HG02870 (cell line): ENCODE data around the gene CCNQ.

Experiments used
- ATAC-seq: cut with Tn5 transposase; IDR thresholded peaks from one replicate; pipeline ENCODE4 v1.9.1; 2021; ENCODE audit warnings: mild to moderate bottlenecking, moderate library complexity; ENCODE audit not compliant: unreplicated experiment

CCNQ gene

DNA sequence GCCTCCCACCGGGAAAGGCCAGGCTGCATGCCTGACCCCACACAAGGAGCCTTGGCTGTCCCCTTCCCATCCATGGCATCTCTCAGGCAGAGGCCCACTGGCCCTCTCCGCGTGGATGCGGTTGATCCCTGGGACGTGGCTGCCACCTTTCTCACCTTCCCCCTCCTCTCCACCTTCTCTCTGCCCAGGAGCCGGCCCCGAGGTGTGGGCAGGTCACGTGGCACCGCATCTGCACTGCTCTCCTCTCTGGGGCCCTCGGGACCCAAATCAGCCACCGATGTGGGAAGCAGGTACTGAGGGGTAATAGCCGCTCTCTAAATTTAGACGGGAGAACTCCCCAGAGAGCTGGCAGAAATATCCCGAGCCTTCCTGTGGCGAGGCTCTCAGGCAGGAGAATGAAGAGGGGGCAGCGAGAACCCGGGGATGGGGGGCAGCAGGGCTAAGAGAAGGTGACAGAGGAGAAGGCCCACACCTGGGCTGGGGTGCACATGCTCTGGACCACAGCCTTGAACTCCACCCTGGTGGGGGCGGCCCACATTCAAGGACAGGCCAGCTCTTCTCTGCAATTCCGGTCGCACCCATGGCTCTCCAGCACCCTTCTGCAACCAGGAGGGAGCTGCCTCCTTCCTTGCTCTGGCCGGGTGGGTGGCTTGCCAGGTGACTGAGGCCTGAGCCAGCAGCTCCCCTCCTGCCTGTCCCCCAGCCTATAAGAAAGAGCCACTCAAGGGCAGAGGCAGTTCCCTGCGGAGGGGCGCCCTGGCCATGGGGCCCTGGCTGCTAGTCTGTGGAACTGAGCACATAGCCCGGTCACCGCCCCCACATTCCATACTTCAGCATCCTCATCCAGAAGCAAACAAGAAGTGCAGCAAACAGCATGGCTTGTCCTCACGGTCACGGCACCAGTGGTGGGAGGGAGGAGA is 38.4 kb upstream of the CCNQ start:
- no peak for ATAC-seq

- no peak for ATAC-seq
Measured at GRCh38 chrX:153636716-153637115, 37.8 kb upstream of the CCNQ start.

DNA sequence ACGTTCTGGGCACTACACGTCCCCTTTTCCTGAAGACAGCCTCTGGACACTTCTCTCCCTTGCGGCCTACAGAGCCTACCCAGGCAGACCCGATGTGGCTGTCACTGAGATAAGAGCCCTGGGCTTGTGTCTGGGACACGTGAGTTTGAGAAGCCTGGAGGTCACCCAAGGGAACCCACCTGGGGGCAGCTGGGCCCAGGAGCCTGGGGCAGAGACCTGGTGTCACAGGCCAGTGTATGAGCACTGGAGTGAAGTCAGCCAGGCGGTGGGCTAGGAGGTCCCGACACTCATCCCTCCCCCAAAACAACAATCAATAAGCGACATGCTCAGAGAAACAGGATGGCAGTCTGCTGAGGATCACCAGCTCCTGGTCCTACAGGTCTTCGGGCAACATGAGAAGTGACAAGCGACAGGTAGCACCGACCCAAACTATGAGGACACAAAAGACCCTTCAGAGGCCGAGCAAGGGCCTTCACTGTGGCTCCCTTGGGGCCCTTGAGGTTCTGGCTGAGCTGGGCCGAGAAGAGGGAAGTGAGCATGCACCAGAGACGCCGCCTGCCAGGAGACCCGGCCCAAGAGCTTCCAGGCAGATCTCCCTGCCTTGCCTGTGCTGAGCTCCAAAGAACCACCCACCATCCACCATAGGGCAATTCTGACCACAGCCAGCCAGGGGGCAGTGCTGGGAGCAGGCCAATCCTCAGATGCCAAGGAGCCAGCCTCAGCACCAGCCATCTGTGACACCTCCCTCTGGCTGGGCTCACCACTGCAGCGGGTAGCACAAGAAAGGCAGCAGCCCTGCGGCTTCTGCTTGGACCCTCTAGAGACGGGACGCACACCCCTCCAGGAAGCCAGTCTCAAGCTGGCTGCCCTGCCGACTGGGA is 37.1 kb upstream of the CCNQ start:
- ATAC-seq, result no peak

GRCh38 chrX:153635388-153635787 is 36.4 kb upstream of the CCNQ start:
- ATAC-seq, result no peak

GRCh38 chrX:153634832-153635231 is 35.9 kb upstream of the CCNQ start:
- ATAC-seq, result no peak

GRCh38 chrX:153634236-153634635 is 35.3 kb upstream of the CCNQ start:
- ATAC-seq, result no peak

DNA sequence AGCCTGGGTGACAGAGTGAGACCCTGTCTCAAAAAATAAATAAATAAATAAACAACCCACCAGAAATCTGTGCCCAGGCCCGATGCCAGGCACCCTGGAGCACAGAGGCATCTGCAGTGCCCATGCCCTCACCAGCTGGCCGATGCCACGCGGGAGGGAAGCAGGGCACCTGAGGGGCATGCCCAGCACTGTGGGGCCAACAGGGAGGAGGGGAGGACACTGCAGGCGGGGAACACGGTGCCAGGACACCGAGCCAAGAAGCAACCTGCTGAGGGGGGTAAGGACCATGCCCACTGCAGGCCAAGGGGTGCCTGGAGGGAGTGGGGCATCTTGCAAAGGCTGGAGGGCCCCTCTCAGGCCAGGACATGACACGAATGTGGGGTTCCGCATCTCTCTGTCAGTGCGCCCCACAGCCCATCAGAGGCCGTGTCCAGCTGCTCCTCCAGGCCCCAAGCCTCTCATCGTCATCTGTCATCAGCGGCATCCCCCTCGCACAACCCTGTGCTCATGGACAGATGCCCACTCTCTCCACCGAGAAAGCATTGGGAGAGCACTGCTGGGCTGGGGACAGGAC is 34.8 kb upstream of the CCNQ start:
- ATAC-seq, result no peak

GRCh38 chrX:153633048-153633447 is 34.1 kb upstream of the CCNQ start:
- ATAC-seq, result no peak

GRCh38 chrX:153632595-153632946 is 33.6 kb upstream of the CCNQ start:
- ATAC-seq, result no peak

- ATAC-seq, result no peak
Measured at GRCh38 chrX:153631907-153632594, 33.1 kb upstream of the CCNQ start.

DNA sequence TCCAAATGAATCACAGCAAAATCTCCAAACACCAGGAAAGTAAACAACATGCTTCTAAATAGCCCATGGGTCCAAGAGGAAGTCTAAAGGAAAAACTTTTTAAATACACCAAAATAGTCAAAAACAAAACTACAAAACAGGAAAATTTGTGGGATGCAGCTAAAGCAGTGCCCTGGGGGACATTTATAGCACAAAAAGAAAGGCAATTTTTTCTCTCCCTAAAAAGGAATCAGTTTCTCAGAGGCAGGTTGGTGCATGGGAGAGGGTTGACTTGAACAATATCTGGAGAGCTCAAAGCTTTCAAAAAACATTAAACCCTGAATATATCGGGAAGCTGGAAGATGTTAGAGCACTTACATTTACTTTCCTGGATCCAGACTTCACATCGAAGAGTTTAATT is 32.4 kb upstream of the CCNQ start:
- ATAC-seq, result no peak

DNA sequence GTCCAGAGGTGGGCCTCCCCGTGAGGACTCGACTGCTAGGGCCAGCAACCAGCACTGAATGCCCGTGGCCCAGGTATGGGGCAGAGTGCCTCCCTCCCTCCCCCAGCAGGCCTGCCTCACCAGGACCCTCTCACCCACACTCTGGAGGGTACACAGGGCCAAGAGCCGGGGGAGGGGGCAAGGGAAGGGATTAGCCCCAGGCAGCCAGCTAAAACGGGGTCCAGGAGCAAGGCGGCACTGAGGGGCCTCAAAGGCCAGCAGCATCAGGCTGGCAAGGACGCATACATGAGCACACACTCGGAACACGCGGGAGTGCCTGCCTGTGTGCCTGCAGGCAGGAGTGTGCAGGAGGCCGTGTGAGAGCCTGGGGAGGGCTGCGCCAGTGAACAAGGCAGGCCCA is 29.7 kb upstream of the CCNQ start:
- ATAC-seq, result no peak

GRCh38 chrX:153628129-153628528 is 29.2 kb upstream of the CCNQ start:
- ATAC-seq, result no peak

GRCh38 chrX:153627675-153628111 is 28.8 kb upstream of the CCNQ start:
- no peak for ATAC-seq

DNA sequence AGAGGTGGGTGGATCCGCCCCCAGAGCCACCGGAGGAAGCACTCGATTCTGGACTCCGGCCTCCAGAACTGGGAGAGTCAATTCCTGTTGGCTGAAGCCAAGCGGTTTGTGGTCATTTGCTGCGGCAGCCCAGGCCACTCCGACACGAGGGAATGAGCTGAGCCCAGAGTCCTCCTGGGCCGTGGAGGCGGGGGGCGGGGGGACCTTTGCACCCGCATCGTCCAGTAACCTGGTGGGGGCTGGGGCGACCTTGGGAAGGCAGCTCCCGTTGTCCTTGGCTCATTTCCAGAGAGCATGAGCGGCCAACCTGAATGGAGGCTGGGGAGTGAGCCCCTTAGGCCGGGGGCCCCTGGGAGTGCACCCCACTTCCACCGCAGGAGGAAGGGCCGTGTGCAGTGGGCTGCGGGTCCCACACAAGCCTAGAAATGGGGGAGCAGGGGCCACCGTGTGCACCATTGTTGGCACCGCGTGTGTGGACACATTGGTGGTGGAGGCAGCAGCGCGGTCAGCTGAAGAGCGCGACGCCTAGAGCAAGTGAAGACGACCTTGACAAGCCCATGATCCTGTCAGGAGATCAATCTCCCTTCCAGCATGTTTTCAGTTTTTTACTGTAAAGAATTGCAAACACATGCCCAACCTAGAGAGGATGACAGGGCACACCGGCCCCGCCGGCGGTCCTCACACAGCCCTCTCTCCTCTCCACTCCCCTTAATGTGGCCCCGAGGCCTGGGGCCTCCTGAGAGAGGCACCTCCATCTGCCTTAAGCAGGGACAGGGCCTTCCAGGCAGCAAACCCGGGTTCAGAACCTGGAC is 28.1 kb upstream of the CCNQ start:
- ATAC-seq, result no peak

DNA sequence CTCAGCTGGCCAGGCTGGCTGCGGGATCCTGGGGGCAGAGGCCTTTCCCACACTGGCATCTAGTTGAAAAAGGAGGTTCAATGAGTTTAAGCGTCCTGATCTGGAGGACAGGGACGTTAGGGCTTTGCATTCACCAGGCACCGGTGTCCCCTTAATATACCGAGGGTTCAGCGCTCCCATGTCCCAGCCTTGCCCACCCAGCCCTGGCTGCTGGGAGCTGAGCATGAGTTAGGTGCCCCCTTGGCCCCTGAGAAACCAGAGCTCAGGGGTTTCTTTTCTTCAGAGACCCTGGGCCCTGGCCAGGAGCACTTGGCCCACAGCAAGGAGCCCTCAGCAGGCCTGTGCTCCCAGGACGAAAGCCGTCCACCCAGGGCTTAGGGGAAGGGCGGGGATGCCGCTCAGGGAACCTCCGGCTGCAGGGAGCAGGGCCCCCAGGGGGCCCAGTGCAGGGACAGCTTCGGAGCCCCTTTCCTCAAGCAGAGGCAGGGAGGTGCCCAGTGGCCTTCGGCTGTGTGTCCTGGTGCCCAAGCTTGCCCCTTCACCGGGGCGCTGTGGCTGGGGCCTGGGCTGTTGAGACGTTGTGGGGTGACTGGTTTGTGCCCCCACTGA is 27.2 kb upstream of the CCNQ start:
- no peak for ATAC-seq

DNA sequence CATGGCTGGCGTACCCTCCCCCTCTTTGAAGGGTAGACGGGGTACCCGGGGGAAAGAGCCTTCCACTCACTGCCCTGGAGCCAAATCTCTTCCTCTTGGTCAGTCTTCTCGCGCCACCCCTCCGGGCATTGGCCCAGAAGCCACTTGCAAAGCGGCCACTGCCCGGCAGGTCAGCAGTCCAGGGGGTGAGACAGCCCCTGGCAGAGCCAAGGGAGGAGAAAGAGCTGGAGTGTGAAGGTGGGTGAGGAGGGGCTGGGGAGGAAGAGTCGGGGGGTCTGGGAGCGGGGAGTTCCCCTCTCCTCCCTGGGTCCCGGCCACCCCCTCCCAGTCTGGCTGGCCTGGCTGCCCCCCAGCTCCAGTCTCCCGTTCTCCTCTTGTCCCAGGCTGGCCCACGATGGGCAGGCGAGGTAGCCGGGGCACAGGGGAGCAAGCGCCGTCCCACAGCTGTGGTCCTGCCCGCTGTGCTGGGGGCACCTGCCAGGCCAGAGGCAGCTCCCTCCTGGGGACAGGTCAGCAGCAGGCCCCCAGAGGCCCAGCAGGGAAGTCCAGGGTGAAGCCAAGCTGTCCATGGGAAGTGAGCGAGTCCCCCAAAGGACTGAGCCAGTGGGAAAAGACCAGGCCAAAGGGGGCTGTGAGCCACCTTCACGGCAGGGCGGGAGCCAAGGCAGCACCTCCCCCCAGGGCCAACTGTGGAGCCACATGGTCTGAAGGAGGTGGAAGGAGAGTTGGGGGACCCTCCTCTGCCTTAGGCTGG is 26.5 kb upstream of the CCNQ start:
- ATAC-seq, result no peak

DNA sequence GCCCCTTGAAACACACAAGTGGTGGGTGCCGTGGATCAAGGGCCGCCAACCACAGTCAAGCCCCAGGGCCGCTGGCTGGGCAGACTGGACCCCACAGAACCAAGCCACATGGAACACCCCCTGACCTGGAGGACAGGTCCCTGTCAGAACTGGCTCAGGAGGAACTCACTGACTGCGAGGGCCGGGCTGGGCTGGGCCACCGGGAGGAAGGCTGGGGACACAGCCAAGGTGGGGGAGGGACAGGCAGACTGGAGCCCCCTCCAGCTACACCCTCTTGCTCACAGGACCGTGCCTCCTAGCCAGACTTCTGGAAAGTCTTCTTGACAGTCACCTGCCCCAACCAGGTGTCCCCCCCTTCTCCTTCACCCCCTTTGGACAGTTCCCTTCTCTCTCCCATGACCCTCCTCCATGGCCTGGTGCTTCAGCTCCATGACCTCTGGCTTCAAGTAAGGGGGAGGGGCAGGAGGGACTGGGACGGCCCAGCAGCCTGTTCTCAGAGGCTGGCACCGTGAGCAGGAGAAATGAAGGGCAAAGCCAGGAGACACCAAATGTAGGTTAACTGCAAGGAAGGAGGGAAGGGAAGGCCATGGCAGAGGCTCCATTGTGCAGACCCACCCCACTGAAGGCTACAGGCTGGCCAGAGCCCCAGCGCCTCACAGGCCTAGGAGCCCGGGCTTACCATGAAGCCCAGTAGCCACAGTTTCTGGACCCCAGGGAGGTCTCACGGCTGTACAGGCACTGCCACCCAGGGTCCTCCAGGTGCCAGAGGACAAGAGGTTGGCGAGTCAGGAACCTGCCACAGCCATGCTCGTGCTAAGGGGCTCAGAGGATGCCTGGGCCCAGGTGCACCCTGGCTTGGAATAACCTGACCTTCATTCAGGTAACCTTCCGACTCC is 25.5 kb upstream of the CCNQ start:
- ATAC-seq, result no peak
